GM21619 (cell line): ENCODE measurements around the gene CRACDL.
"Not testable (repeated sequence)": the region's sequence is repeated elsewhere in the genome, so short reads cannot be mapped to it uniquely, and the experiment has no call there.

Experiments
- ATAC-seq: cut with Tn5 transposase; IDR thresholded peaks from one replicate; pipeline ENCODE4 v1.9.1; 2021; ENCODE audit not compliant: unreplicated experiment

The CRACDL gene

DNA sequence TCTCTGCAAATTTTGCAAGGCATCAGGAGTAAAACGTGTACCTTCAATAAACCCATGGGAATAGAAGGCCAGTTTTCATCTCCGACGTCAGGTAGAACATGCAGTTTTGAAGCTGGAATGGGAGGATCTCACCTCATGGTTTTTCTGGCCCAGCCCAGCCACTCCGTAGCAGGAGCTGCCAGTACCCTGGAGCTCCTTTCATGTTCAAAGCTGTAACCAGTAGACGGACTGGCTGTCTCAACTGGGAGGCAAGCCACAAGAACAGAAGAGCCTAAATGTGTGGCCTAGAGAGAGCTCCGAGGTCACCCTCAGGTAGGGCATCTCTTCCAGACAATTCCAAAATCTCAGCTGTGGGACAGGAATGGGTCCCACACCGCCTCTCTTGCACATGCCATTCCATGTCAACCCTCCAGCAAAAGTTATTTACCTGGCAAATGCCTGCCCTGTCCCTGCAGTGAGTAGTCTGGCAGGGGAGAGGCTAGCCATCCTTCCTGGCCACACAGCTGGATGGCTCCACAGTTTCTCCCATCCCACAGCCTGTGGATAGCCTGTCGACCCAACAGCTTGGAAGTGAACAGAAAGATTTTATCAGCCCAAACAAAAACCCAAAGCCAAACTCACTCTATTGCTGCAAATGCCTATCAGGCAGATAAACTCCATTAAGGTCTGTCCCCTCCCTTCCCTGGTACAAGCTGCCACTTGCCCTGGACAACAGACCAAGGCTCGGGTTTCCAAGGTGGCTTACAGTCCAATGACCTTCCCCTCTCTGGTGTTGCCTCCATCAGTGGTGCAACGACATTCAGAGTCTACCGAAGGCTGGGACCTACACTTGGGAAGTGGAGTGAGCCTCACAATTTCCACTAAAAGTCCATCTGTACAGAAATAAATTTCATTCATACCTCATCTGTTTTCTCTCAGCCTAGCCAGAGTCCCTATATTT lies 27.8 kb downstream of the CRACDL start:
- ATAC-seq = no peak

- no peak for ATAC-seq
Measured at GRCh38 chr2:98907385-98907784, 28.6 kb downstream of the CRACDL start.

- no peak for ATAC-seq
Measured at GRCh38 chr2:98903767-98904485, 32.1 kb downstream of the CRACDL start.

DNA sequence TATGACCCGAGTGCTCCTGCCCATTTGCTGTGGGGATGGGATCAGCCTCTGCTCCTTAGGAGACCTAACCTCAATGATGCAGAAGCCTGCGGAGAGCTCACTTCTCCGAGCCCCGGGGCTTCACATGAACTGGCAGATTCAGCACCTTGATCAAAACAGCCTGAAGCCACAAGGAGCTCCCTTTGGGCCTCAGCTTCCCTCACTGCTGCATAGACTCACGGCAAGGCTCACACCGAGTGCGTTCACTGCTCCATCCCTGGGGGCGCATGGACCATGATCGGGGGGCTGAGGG lies 33.0 kb downstream of the CRACDL start:
- ATAC-seq = no peak

GRCh38 chr2:98902209-98903063 lies 33.6 kb downstream of the CRACDL start:
- ATAC-seq = no peak

DNA sequence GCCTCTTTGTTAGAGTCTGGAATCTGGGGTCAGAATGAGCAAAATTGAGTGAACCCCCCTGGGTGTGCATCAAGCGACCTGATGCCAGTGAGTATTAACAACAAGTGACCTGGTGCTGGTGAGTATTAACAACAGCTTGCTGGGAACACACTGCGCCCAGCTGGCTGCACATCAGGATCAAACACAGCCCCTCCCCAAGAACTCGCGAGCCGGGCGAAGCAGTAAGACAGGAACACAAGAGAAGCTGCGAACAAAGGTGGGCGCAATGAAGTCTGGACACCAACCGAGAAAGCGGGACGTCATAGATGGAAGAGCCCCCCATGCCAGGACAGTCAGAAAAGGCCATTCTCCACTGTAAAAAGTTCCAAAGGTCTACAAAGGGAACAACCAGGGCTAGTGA lies 34.3 kb downstream of the CRACDL start:
- no peak for ATAC-seq

DNA sequence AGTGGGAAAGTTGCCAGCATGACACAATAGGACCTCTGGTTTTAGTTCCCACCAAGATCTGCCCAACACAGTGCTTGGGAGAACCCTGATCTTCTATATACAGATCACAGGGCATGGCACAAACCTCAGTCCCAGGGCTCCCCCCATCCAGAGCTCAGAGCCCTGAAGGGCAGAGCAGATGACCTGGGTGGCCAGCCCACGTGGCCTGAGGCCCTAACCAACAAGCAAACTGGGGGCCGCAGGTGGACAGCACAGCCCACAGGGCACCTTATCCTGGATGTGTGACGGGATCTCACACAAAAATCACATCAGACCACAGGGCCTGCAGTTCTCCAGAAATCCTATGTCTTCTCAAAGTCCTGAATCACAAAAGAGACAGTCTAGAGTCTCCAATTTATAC lies 34.7 kb downstream of the CRACDL start:
- no peak for ATAC-seq

GRCh38 chr2:98900721-98901120 lies 35.3 kb downstream of the CRACDL start:
- no peak for ATAC-seq

DNA sequence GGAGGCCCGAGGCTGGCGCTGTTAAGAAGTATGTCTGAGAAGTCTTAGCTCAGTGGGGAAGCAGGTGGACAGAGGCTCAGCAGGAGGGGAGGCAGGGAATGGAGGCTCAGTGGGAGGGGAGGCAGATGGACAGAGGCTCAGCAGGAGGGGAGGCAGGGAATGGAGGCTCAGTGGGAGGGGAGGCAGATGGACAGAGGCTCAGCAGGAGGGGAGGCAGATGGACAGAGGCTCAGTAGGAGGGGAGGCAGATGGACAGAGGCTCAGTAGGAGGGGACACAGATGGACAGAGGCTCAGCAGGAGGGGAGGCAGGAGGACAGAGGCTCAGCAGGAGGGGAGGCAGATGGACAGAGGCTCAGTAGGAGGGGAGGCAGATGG lies 36.3 kb downstream of the CRACDL start:
- ATAC-seq = not testable (repeated sequence)

DNA sequence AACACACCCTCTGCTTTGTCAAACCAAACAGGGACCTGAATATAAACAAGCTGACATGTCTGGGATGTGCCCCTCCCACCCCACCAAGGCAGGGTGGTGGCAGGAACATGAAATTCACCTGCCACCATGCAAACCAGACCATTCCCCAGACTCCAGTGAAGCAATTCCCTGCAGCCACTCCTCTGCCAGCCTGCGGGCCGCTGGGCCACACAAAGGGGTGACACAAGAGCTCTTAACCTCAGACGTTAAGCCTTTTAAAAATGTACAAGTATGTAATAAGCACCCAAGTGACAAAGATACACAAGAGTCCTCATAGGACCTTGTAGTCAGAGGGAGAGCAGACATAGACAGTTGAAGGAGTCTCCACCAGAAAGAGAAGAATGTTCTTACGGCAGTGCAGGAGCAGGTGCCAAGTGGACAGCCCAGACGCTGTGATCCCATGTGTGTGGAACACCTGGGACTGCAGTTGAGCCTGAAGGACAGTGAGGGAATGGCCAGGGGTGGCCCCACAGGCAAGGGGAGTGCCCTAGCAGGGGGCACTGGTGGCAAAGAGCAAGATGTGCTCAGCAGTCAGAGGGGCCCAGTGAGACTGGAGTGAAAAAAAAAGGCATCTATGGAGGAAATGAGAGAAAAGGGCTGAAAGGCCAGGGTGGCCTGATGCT lies 36.9 kb downstream of the CRACDL start:
- no peak for ATAC-seq

DNA sequence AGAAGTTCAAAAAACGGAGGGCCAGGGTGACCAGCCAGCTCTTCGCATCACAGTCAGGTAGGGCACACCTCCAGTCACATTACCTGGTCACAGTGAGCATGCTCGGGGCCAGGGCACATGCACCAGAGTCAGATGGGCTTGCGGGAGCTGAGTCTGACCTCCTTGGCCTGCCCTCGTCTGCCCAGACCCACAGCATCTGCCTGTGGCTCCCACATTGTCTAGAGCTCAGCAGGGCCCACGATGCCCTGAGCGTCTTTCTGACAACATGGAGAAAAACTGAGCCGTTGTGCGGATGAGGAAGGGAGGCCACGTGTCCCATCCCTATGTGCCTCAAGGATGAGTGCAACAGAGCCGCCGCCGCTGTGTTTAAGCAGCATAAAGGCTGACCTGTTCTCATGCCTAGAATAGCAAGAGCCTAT lies 37.6 kb downstream of the CRACDL start:
- ATAC-seq = no peak

- no peak for ATAC-seq
Measured at GRCh38 chr2:98897746-98898145, 38.3 kb downstream of the CRACDL start.

DNA sequence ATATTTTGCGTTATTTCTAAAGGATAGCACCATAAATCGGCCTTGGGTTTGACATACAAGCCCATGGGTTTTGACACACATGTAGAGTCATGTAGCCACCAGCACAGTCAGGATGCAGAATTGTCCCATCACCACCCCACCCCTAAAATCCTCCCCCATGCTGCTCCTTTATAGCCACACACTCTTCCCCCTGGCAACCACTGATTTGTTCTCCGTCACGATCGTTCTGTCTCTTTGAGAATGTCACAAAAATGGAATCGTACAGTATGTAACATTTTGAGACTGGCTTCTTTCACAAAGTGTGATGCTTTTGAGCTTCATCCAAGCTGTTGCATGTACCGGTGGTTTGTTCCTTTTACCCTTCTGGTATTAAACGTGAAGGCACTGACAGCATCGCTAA lies 39.1 kb downstream of the CRACDL start:
- no peak for ATAC-seq

DNA sequence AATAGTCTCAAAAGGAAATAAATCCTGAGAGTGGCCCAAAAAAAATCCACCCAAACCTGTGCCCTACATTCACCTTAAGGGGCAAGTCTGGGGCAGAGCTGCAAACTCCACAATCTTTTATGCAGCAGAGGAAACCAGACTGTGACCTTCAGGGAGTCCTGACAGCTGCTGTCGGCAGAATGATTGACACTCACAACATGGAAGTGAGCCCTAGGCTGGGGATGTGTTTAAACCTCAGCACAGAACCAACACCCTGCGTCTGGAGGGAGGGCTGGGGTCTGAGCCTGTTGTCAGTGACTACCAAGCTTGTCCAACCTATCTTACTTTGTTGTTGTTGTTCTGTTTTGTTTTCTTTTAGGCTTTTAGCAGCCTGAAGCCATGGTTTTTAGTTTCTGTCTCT lies 39.6 kb downstream of the CRACDL start:
- no peak for ATAC-seq

- ATAC-seq = no peak
Measured at GRCh38 chr2:98895901-98896300, 40.1 kb downstream of the CRACDL start.

- ATAC-seq = no peak
Measured at GRCh38 chr2:98895221-98895620, 40.8 kb downstream of the CRACDL start.

DNA sequence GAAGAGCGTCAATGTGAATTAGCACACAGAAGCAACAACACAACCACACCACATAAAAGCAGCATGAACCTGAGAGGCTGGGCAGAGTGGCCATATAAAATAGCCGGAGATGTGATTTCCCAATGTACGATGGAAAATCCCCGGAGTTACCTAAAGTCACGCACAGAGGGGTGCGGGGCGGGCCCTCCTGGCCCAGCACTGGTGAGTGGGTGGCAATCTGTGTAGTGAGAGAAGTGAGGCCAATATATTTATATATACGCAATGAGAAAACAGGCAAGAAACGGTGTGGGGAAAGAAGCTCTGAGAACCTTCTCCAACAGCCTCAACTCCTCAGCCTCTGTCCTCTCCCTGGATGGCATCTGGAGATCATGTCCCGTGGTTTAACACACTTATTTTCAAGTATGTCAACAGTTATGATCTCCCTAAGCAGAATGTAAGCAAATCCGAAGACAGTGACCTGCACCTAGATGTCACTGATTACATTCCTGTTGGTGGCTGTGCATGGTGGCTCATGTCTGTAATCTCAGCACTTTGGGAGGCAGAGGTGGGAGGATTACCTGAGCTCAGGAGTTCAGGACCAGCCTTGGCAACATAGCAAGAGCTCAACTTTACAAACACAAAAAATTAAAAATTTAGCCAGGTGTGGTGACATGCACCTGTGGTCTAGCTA lies 41.6 kb downstream of the CRACDL start:
- ATAC-seq = no peak

DNA sequence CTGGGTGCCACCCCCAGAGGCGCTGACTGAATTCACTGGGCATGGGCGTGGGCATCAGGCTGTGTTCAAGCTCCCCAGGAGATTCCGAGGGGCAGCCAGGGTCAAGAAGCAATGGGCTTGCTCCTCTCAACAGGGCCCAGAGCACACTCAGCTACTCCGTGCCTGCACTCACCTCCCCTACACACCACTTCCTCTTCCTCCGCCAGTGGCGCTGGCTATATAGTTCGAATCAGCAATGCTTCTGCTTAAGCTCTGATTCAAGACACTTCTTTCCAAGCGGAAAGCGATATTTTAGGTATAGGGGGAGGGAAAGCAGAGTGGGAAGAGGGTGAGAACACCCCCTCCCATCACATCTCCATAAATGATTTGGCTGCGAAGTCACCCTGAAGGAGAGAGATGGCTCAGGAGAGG lies 42.1 kb downstream of the CRACDL start:
- ATAC-seq = no peak

DNA sequence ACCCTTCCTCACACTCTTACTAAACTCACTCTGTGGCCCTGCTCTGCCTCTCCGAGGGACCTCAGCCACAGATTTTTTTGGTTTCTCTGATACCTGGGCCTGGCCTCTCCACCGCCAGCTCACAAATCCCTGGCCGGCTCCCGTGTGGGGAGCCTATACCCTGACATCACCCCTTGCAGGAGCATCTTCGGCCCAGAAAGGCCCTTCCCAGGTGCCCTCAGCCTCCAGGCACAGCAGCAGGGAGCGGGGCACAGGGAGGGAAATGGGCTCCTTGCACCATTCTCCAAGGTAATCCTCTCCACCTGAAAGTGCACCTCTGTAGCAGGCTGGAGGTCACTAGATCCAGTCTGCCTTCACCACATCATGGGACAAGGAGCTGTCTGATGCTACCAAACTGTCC lies 43.2 kb downstream of the CRACDL start:
- ATAC-seq = no peak

DNA sequence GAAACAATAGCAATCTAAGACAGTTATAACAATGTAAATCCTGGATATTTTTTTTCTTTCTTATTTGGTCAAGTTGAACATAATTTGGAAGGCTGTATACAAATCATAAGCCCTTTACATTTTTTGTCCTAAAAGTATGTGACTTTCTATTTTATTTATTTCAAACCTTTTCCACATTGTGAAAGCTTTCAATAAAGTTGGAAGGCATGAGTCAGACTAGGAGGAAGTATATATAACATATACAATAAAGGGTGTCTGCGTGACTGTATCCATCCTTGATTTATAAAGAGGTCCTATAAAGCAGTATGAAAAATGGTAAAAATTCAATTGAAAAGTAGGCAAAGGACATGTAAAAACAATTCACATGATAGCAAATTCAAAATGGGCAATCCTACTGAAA lies 44.4 kb downstream of the CRACDL start:
- ATAC-seq = no peak
